Measurements from ENCODE around the gene KDM4C.

DNA sequence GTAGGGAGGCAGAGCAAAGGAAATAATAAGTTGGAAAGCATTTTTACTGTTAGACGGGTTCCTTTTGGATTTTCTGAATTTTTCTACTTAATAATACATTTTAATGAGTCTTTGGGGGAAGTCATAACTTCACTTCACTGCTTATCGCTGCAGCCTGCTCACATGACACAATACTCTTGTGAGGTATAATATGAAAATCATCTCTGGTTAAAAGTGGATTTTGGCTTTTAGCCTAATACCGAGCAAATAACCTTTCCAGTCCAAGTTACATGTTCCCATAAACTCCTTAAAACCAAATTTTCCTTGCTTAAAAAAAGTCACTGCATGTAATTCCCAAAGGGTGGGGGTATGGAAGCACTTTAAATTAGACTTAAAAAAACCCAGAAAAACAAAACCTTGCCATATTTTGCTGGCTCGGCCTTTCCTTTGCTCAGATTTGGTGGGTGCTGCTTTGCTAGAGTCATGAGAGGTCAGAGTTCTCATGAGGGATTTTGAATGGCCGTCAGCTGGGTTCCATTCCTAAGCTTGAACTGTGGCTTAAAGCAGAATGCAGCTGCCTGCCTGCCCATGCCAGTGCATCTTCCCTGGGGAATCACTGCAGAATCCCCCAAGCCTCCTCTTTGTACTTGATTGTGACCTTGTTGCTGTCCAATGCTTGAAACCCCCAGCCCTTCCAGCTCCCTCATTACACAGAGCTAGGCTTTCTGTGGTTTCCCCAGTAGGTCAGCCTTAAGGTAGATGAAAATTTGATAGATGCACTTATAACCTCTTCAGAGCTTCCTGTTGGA is 331.8 kb downstream of the KDM4C start:
- TF ChIP-seq, protein P1, sequence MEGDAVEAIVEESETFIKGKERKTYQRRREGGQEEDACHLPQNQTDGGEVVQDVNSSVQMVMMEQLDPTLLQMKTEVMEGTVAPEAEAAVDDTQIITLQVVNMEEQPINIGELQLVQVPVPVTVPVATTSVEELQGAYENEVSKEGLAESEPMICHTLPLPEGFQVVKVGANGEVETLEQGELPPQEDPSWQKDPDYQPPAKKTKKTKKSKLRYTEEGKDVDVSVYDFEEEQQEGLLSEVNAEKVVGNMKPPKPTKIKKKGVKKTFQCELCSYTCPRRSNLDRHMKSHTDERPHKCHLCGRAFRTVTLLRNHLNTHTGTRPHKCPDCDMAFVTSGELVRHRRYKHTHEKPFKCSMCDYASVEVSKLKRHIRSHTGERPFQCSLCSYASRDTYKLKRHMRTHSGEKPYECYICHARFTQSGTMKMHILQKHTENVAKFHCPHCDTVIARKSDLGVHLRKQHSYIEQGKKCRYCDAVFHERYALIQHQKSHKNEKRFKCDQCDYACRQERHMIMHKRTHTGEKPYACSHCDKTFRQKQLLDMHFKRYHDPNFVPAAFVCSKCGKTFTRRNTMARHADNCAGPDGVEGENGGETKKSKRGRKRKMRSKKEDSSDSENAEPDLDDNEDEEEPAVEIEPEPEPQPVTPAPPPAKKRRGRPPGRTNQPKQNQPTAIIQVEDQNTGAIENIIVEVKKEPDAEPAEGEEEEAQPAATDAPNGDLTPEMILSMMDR (IDR thresholded peaks at IDR 0.05; ENCODE audit: low read length): no peak
- no peak for TF ChIP-seq EZH2 (IDR thresholded peaks at IDR 0.05; ENCODE audit: borderline replicate concordance, low read length)
